B cell (primary cell): ENCODE data around the gene CFAP221. TPM values are rescaled to one million over a fixed set of nuclear protein-coding genes. Genes with fewer than 3 reads are reported as not detected.

ENCODE experiments used
- ATAC-seq: fragments of 200-7000 bp; cut with Tn5 transposase; one replicate; pipeline ENCODE4 v1.10.0; 2021; ENCODE audit warnings: low read depth, mild to moderate bottlenecking, moderate number of reproducible peaks, moderate library complexity
- CTCF ChIA-PET: fragments of 350-600 bp; sonication (Branson Sonifier 250); formaldehyde crosslinking; loops from one replicate; lab custom pipeline; 2021; ENCODE audit warnings: antibody characterized with exemption, inconsistent platforms; lab: Charles Lee
- POLR2A ChIA-PET: fragments of 350-600 bp; sonication (Branson Sonifier 250); formaldehyde crosslinking; loops from one replicate; lab custom pipeline; 2021; ENCODE audit warnings: antibody characterized with exemption; lab: Charles Lee
- DNase-seq: peaks from one replicate; pipeline ENCODE4 v3.0.0; 2013
- H2AFZ ChIP-seq: 2 replicates; pipeline ENCODE4 v1.6.1; 2012; ENCODE audit warnings: mild to moderate bottlenecking, low read depth, low read length; ENCODE audit not compliant: insufficient read depth, poor library complexity, severe bottlenecking
- H3K27ac ChIP-seq, 2 donors: 1 replicate in 1 of 2; 2 replicates in 1 of 2; pipeline ENCODE4 v1.5.1; 2012 to 2013; ENCODE audit warnings: low read length in 2 of 2, mild to moderate bottlenecking in 2 of 2, moderate library complexity in 1 of 2
- H3K27me3 ChIP-seq, 4 experiments: fragments of 200-600 bp in 1 of 4; sonication (generic) in 1 of 4; replicated peaks in 1 of 4; 1 replicate in 2 of 4; 2 replicates in 2 of 4; pipeline versions ENCODE4 v1.6.1 to v1.7.0; 2013 to 2016; ENCODE audit warnings: low read length in 3 of 4, mild to moderate bottlenecking in 2 of 4, mixed read lengths in 1 of 4, moderate library complexity in 1 of 4; ENCODE audit not compliant: insufficient read depth in 4 of 4, control insufficient read depth in 3 of 4; ENCODE audit errors: control extremely low read depth in 1 of 4
- H3K36me3 ChIP-seq, 2 experiments: replicated peaks in 1 of 2; 1 replicate in 1 of 2; 2 replicates in 1 of 2; pipeline versions ENCODE4 v1.6.1 to v1.7.1; 2013; ENCODE audit warnings: low read length in 1 of 2; ENCODE audit not compliant: insufficient read depth in 2 of 2, control insufficient read depth in 1 of 2; ENCODE audit errors: control extremely low read depth in 1 of 2, extremely low read depth in 1 of 2
- H3K4me1 ChIP-seq, 2 donors: fragments of 200-600 bp in 1 of 2; sonication (generic) in 1 of 2; 1 replicate in 1 of 2; 2 replicates in 1 of 2; pipeline versions ENCODE4 v1.5.1 to v1.6.1; 2013 to 2017; ENCODE audit warnings: low read length in 2 of 2; ENCODE audit not compliant: control insufficient read depth in 2 of 2, insufficient read depth in 2 of 2
- H3K4me2 ChIP-seq: replicated peaks from 2 replicates; pipeline ENCODE3; 2012; ENCODE audit warnings: mild to moderate bottlenecking, low read depth, low read length; ENCODE audit not compliant: poor library complexity, severe bottlenecking
- H3K4me3 ChIP-seq, 5 experiments: fragments of 200-600 bp in 1 of 5; sonication (generic) in 1 of 5; 1 replicate in 3 of 5; 2 replicates in 2 of 5; pipeline versions ENCODE4 v1.5.1 to v1.7.0; 2011 to 2016; ENCODE audit warnings: low read length in 4 of 5, mild to moderate bottlenecking in 4 of 5, low read depth in 2 of 5, control low read depth in 1 of 5, moderate library complexity in 1 of 5; ENCODE audit not compliant: insufficient read depth in 1 of 5; ENCODE audit errors: control extremely low read depth in 1 of 5, extremely low read depth in 1 of 5
- H3K79me2 ChIP-seq: fragments of 200-600 bp; sonication (generic); one replicate; pipeline ENCODE4 v1.6.0; 2016; ENCODE audit warnings: low read length; ENCODE audit not compliant: control insufficient read depth, insufficient read depth
- H3K9ac ChIP-seq: fragments of 200-600 bp; sonication (generic); 2 replicates; pipeline ENCODE4 v1.6.1; 2017; ENCODE audit warnings: mild to moderate bottlenecking, low read length, moderate library complexity
- H3K9me3 ChIP-seq, 3 donors: one replicate each; pipeline versions ENCODE4 v1.6.1 to v1.7.1; 2013; ENCODE audit warnings: low read length in 2 of 3; ENCODE audit not compliant: control insufficient read depth in 2 of 3, insufficient read depth in 1 of 3; ENCODE audit errors: control extremely low read depth in 1 of 3
- H4K20me1 ChIP-seq: 2 replicates; pipeline ENCODE4 v1.6.0; 2012; ENCODE audit warnings: mild to moderate bottlenecking, low read length; ENCODE audit not compliant: insufficient read depth, control insufficient read depth, poor library complexity, severe bottlenecking
- H3K27ac Mint-ChIP-seq: one replicate; pipeline ENCODE4 v1.8.0; 2021; ENCODE audit warnings: mixed read lengths
- H3K27me3 Mint-ChIP-seq: one replicate; pipeline ENCODE4 v1.8.0; 2021; ENCODE audit warnings: mixed read lengths
- H3K4me1 Mint-ChIP-seq: one replicate; pipeline ENCODE4 v1.8.0; 2021; ENCODE audit warnings: mixed read lengths
- H3K4me3 Mint-ChIP-seq: one replicate; pipeline ENCODE4 v1.8.0; 2021; ENCODE audit warnings: mixed read lengths
- H3K9me3 Mint-ChIP-seq: one replicate; pipeline ENCODE4 v1.8.0; 2022; ENCODE audit warnings: mixed read lengths; ENCODE audit not compliant: insufficient read depth
- EZH2 ChIP-seq: IDR thresholded peaks from 2 replicates; pipeline ENCODE4 v1.6.1; 2012; ENCODE audit warnings: borderline replicate concordance, low read depth, mild to moderate bottlenecking, moderate library complexity, low read length; ENCODE audit not compliant: insufficient read depth, poor library complexity, severe bottlenecking
- WGBS: methylation state at CpG from one replicate; pipeline ENCODE4 v1.1.5; 2013; ENCODE audit warnings: missing lambda C conversion rate; ENCODE audit not compliant: insufficient coverage; 5-methylcytosine and 5-hydroxymethylcytosine counted together
- intact Hi-C: fragments of 100-400 bp; cut with micrococcal nuclease; formaldehyde crosslinking; loops from one replicate; pipeline ENCODE4 v1.10.0; 2022
- polyA plus RNA-seq: library from polyadenylated mRNA; depleted of rRNA; stranded (reverse); fragments of >200 nt; gene quantifications from 2 replicates; pipeline ENCODE4 v1.2.3, GENCODE V29; 2012
- total RNA-seq, 2 donors: library from RNA; stranded (reverse); fragments of 120-200 nt in 1 of 2; gene quantifications; 1 replicate in 1 of 2; 2 replicates in 1 of 2; pipeline versions ENCODE4 v1.2.3 to v1.2.4, GENCODE V29; 2013 to 2022
- TF ChIP-seq, protein P1 (sequence below): fragments of 200-600 bp; IDR thresholded peaks from one replicate; pipeline ENCODE4 v1.8.0; 2022; ENCODE audit warnings: antibody characterized with exemption, mild to moderate bottlenecking

CFAP221 gene
- total and polyA plus RNA-seq, 2 donors (not counting 1 experiment from before 2014, with no cell fraction given), result not detected

DNA sequence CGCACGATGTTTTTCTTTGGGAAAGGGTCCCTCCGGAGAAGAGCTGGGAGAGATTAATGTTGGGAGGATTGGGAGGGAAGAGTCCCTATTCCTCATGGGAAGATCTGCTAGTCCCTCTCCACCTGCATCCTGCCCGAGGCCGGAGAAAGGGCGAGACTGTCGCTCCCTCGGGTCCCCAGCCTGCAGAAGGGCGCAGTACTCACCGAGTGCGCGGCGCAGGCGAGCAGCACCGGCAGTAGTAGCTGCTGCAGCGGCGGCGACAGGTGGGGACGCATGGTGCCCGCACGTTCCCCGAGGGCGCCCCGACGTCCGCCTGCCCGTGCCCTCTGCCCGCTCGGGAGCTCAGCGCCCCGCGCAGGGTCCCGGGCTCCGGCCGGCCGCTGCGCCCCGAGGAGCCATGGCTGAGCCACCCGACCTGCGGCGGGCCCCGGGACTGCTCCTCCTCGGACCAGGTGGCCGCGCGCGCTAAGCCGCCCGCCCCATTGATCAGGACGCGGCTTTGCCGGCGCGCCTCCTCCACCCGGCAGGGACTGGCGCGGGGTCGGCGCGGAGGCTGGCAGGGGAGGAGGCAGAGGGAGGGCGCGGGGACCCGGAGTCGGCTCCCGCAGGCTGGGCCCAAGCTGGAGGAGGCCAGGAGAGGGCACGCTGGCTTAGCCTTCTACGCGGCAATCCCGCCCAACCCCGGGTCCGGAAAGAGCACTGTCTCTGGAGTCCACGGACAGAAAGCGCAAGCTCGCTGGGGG is 20.1 kb upstream of the CFAP221 start, which contains the start of gene SCTR:
TSS of gene SCTR (minus strand) at position 532 of the 743 bp plus-strand sequence. CDS start at position 275, 257 bp downstream.
- Mint-ChIP-seq H3K4me3 (no peak within 1 kb of the TSS), H3K9me3 (no peaks in the 10 kb centered on the region), H3K27me3 (peaks cover 59% of the 10 kb centered on the region), H3K4me1 (no peaks in the 10 kb centered on the region), H3K27ac (no peak within 1 kb of the TSS)
- ChIA-PET POLR2A (no interaction called here), CTCF (no interaction called here)
- ATAC-seq (no peak), DNase-seq (no peak)
- Histone ChIP-seq H3K27ac (no peak within 1 kb of the TSS), H3K4me2 (no peak within 1 kb of the TSS), H3K9me3 (peaks cover 0 to 9% (median 0%) of the 10 kb centered on the region in 3 donors), H3K4me1 (no peaks in the 10 kb centered on the region), H3K9ac (no peak within 1 kb of the TSS), H3K36me3 (no peaks in the 10 kb centered on the region), H2AFZ (no peak within 1 kb of the TSS), H4K20me1 (no peaks in the 10 kb centered on the region), H3K4me3 (no peak within 1 kb of the TSS), H3K27me3 (peaks cover 0 to 29% (median 13%) of the 10 kb centered on the region in 4 experiments), H3K79me2 (no peaks in the 10 kb centered on the region)
- 16% methylated on average over 72 of the region's 74 CpGs for WGBS
- intact Hi-C loops, result no loop called here
- TF ChIP-seq EZH2, result no peak
- TF ChIP-seq, protein P1, sequence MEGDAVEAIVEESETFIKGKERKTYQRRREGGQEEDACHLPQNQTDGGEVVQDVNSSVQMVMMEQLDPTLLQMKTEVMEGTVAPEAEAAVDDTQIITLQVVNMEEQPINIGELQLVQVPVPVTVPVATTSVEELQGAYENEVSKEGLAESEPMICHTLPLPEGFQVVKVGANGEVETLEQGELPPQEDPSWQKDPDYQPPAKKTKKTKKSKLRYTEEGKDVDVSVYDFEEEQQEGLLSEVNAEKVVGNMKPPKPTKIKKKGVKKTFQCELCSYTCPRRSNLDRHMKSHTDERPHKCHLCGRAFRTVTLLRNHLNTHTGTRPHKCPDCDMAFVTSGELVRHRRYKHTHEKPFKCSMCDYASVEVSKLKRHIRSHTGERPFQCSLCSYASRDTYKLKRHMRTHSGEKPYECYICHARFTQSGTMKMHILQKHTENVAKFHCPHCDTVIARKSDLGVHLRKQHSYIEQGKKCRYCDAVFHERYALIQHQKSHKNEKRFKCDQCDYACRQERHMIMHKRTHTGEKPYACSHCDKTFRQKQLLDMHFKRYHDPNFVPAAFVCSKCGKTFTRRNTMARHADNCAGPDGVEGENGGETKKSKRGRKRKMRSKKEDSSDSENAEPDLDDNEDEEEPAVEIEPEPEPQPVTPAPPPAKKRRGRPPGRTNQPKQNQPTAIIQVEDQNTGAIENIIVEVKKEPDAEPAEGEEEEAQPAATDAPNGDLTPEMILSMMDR, result no peak

DNA sequence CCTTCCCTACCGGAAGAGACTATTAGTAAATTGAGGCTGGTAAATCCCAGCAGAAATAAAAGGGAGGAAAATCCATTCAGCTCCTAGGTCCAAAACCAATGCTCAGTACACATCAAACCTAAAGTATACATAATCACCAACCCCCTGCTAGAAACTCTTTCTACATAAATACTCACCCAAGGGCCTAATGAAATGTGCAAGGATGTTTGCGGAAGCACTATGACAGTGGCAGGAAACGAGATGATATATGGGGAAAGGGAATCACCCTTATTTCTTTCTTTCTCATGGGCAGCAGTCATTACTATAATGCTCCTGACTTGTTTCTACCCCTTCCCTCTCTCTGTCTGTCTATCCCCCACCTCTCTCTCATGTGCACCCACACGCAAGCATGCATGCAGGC is 18.6 kb upstream of the CFAP221 start:
- Mint-ChIP-seq H3K27me3 (peaks cover 60% of the 10 kb centered on the region), H3K4me1 (no peaks in the 10 kb centered on the region), H3K27ac (no peak overlapping the region), H3K9me3 (no peaks in the 10 kb centered on the region), H3K4me3 (no peak overlapping the region)
- no peak for DNase-seq
- Histone ChIP-seq H3K4me3 (no peak overlapping the region), H3K27ac (no peak overlapping the region), H3K4me1 (no peaks in the 10 kb centered on the region), H3K79me2 (no peaks in the 10 kb centered on the region), H3K9ac (no peak overlapping the region), H3K36me3 (no peaks in the 10 kb centered on the region), H4K20me1 (no peaks in the 10 kb centered on the region), H3K9me3 (peaks cover 0 to 7% (median 0%) of the 10 kb centered on the region in 3 donors), H2AFZ (no peak overlapping the region), H3K4me2 (no peak overlapping the region), H3K27me3 (peaks cover 0 to 29% (median 13%) of the 10 kb centered on the region in 4 experiments)
- no peak for TF ChIP-seq EZH2
- TF ChIP-seq, protein P1, result no peak
- CTCF ChIA-PET, result no interaction called here
- ATAC-seq, result no peak
- intact Hi-C loops, result no loop called here
- 60% methylated on average over 1 of the region's 4 CpGs for WGBS
- POLR2A ChIA-PET, result no interaction called here
